ENCODE measurements around the gene COMMD10. TPM values are rescaled to one million over a fixed set of nuclear protein-coding genes. Genes with fewer than 3 reads are reported as not detected.

COMMD10 gene
- total RNA-seq, 1 donor from 2014 or later, result 44.4 TPM

GRCh38 chr5:116288524-116288923 is 203.7 kb downstream of the COMMD10 start:
- ChIA-PET POLR2A (no interaction called here), CTCF (no interaction called here)
- intact Hi-C loops (cut with micrococcal nuclease), result no loop called here
- ATAC-seq (ENCODE audit: low read depth), result no peak
- no peak overlapping the region for H3K4me3 Mint-ChIP-seq
- no peak overlapping the region for H3K27ac Mint-ChIP-seq
- DNase-seq, result no peak
- no peaks in the 10 kb centered on the region for H3K27me3 Mint-ChIP-seq
- H3K9me3 Mint-ChIP-seq, result peaks cover 24% of the 10 kb centered on the region
- TF ChIP-seq CTCF (IDR thresholded peaks at IDR 0.05), result no peak
- H3K36me3 Mint-ChIP-seq (ENCODE audit: low read depth), result peaks cover 65% of the 10 kb centered on the region
- no peaks in the 10 kb centered on the region for H3K4me1 Mint-ChIP-seq

GRCh38 chr5:116289276-116289675 is 204.5 kb downstream of the COMMD10 start:
- ChIA-PET CTCF (no interaction called here), POLR2A (no interaction called here)
- Mint-ChIP-seq H3K4me1 (no peaks in the 10 kb centered on the region), H3K36me3 (ENCODE audit: low read depth) (peaks cover 70% of the 10 kb centered on the region), H3K9me3 (peaks cover 24% of the 10 kb centered on the region), H3K4me3 (no peak overlapping the region), H3K27me3 (no peaks in the 10 kb centered on the region), H3K27ac (no peak overlapping the region)
- DNase-seq (no peak), ATAC-seq (ENCODE audit: low read depth) (no peak)
- intact Hi-C loops (cut with micrococcal nuclease), result no loop called here
- TF ChIP-seq CTCF (IDR thresholded peaks at IDR 0.05), result no peak

- H3K36me3 Mint-ChIP-seq (ENCODE audit: low read depth), result peaks cover 66% of the 10 kb centered on the region
- no peak overlapping the region for H3K27ac Mint-ChIP-seq
- no peak overlapping the region for H3K4me3 Mint-ChIP-seq
- no peak for DNase-seq
- no peaks in the 10 kb centered on the region for H3K27me3 Mint-ChIP-seq
- POLR2A ChIA-PET, result no interaction called here
- no peak for TF ChIP-seq CTCF (IDR thresholded peaks at IDR 0.05)
- no peaks in the 10 kb centered on the region for H3K4me1 Mint-ChIP-seq
- peaks cover 23% of the 10 kb centered on the region for H3K9me3 Mint-ChIP-seq
- CTCF ChIA-PET, result no interaction called here
- ATAC-seq (ENCODE audit: low read depth), result no peak
- intact Hi-C loops (cut with micrococcal nuclease), result no loop called here
Measured at GRCh38 chr5:116291271-116291670, 206.4 kb downstream of the COMMD10 start.

GRCh38 chr5:116292321-116292720 is 207.5 kb downstream of the COMMD10 start:
- peaks cover 66% of the 10 kb centered on the region for H3K36me3 Mint-ChIP-seq (ENCODE audit: low read depth)
- ATAC-seq (ENCODE audit: low read depth) (no peak), DNase-seq (no peak)
- ChIA-PET CTCF (no interaction called here), POLR2A (interaction anchor here (0.6 kb wide), 1 partner anchor 970 kb away, joined by 3 read pairs; no protein-coding TSS in a partner anchor)
- no peak for TF ChIP-seq CTCF (IDR thresholded peaks at IDR 0.05)
- no peaks in the 10 kb centered on the region for H3K27me3 Mint-ChIP-seq
- H3K4me1 Mint-ChIP-seq, result no peaks in the 10 kb centered on the region
- H3K9me3 Mint-ChIP-seq, result peaks cover 24% of the 10 kb centered on the region
- intact Hi-C loops (cut with micrococcal nuclease), result no loop called here
- H3K4me3 Mint-ChIP-seq, result no peak overlapping the region
- no peak overlapping the region for H3K27ac Mint-ChIP-seq

- Mint-ChIP-seq H3K27me3 (no peaks in the 10 kb centered on the region), H3K4me1 (no peaks in the 10 kb centered on the region), H3K27ac (no peak overlapping the region), H3K4me3 (no peak overlapping the region), H3K9me3 (peaks cover 25% of the 10 kb centered on the region), H3K36me3 (ENCODE audit: low read depth) (peaks cover 72% of the 10 kb centered on the region)
- CTCF ChIA-PET, result no interaction called here
- DNase-seq, result no peak
- ATAC-seq (ENCODE audit: low read depth), result no peak
- intact Hi-C loops (cut with micrococcal nuclease), result no loop called here
- TF ChIP-seq CTCF (IDR thresholded peaks at IDR 0.05), result no peak
- POLR2A ChIA-PET, result no interaction called here
Measured at GRCh38 chr5:116296335-116297072, 211.7 kb downstream of the COMMD10 start.
